GM18498 (cell line): ENCODE measurements around the gene ITPR2.
"Not testable (repeated sequence)": the region's sequence is repeated elsewhere in the genome, so short reads cannot be mapped to it uniquely, and the experiment has no call there.

Experiments used
- ATAC-seq: cut with Tn5 transposase; IDR thresholded peaks from one replicate; pipeline ENCODE4 v1.9.1; 2021; ENCODE audit warnings: mild to moderate bottlenecking, moderate library complexity; ENCODE audit not compliant: unreplicated experiment

The ITPR2 gene

GRCh38 chr12:26636710-26637328, 196.2 kb downstream of the ITPR2 start:
- ATAC-seq, result no peak

GRCh38 chr12:26633591-26634210, 199.3 kb downstream of the ITPR2 start:
- ATAC-seq, result no peak

DNA sequence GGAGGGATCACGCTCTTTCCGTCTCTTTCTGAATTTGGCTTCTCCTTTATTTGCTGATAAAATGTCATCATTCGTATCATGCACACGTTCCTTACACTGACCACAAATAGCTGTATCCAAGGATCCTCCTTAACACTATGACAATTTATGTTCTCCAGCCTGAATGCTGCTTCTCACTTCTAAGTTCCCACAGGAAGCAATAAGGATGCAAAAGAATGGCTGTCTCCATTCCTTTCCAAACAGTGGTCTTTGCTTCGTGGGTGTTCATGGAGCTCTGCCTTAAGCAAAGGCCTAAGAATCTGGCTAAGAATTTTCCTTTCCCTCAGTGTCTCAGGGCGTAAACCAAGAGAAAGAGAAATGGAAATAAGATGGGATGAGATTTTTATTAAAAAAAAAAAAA, 200.2 kb downstream of the ITPR2 start:
- ATAC-seq, result no peak

GRCh38 chr12:26631846-26632245, 201.1 kb downstream of the ITPR2 start:
- ATAC-seq, result no peak

GRCh38 chr12:26630546-26631027, 202.4 kb downstream of the ITPR2 start:
- ATAC-seq, result no peak

GRCh38 chr12:26629864-26630263, 203.1 kb downstream of the ITPR2 start:
- ATAC-seq, result no peak

- no peak for ATAC-seq
These were observed 204.8 kb downstream of the ITPR2 start for GRCh38 chr12:26628234-26628633.

DNA sequence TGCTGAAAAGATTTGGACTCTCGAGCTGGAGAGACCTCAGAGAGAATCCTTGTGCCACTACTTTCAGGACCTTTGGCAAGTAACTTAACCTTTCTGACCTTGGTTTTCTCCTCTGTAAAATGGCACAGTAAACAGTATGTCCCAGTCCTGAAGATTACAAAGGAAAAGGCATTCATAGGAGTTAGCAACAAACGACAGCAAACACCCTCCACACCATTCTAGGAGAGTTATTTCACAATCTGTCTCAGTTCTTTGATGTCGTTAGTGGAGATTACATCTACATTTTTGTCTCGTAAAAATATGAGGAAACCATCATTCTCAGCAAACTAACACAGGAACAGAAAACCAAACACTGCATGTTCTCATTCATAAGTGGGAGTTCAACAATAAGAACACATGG, 205.7 kb downstream of the ITPR2 start:
- no peak for ATAC-seq

DNA sequence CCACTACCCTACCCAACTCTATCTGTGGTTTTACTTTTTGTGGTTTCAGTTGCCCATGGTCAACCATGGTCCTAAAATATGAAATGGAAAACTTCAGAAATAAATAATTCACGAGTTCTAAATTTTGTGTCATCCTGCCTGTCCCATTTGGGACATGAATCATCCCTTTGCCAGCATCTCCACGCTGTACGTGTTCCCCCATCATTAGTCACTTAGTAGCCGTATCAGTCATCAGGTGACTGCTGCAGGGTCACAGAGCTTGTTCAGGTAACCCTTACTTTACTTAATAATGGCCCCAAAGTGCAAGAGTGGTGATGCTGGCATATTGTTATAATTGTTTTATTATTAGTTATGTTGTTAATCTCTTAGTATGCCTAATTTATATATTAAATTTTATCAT, 209.9 kb downstream of the ITPR2 start:
- ATAC-seq, result no peak

DNA sequence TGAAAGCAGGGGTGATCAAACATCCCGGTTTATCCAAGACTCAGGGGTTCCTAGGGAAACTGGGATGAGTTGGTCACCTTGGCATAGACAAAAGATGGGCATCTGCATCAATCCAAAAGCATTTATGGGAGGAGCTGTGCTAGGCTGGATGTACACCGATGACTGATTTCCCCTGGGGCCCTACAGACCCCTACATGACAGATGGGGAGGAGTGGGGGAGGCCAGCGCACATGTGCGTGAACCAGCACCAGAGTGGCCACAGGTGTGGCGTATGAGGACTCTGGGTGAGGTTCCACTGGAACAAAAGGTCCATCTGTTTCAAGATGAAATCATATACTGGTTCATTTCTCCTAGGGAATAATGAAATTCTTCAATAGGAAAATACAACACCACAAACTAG, 210.4 kb downstream of the ITPR2 start:
- ATAC-seq, result no peak

DNA sequence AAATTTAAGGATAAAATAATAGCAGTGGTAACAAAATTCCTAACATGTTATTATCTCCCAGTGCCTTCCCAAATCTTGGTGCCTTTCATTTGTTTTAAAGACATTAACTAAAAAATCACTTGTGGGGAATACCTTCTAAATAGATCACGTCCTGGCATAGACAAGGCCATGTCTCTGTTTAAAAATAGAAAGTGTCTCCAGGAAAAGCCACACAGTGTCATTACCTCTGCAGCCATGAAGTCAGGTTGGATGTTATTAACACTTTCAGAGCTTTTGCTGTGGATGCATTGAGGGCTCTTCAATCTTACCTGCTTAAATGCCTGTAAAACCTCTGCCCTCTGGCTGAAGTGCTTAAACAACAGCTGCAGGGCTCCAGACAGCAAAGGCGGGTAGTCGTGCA, 211.1 kb downstream of the ITPR2 start:
- ATAC-seq, result no peak

DNA sequence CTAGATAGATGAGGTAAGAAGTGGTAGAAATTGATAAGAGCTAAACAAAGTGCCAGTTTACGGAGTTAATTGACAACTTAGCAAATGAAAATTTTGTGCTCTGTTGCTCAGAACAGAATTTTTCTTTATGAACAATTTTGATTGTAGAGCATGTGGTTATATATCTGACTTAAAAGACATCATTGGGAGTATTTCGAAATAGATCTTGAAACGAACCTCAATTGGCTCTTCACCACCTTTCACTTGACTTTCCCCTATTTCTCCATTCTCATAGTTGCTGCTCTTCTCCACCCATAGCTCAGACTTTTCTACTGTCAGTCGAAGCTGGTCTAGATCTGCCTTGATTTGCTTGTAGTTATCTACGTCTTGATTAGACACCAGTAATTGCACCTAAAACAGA, 212.1 kb downstream of the ITPR2 start:
- no peak for ATAC-seq

DNA sequence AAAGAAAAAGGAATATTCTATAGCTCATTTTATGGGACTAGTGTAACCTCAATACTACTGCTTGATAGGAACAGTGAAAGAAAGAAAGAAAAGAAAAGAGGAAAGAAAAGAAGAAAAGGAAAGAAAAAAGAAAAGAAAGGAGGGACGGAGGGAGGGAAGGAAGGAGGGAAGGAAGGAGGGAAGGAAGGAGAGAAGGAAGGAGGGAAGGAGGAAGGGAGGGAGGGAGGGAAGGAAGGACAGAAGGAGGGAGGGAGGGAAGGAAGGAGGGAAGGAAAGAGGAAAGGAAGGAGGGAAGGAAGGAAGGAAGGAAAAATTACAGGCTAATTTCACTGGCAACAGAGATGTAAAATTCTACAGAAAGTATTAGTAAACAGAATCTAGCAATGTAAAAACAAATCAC, 215.5 kb downstream of the ITPR2 start:
- ATAC-seq, result no peak

- no peak for ATAC-seq
These were observed 218.9 kb downstream of the ITPR2 start for GRCh38 chr12:26614011-26614616.

DNA sequence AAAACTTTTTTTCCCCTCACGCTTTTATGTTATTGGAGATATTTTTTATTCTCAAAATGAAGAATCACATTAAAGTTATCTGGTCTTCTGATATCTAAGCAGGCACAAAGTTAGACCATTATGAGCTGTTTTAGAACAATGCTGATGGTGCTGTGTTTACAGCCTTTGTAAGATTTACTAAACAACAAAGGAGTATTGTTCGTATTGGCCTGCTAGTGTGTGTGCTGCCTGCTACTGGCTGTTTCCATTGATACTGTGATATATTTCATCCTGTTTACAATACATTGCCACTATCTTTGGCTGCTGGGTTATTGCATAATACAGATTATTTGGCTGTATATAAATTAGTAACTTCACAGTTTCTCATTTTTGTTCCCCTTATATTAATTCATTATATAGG, 220.8 kb downstream of the ITPR2 start:
- ATAC-seq, result no peak

GRCh38 chr12:26611598-26611997, 221.4 kb downstream of the ITPR2 start:
- ATAC-seq, result no peak

GRCh38 chr12:26610774-26611173, 222.2 kb downstream of the ITPR2 start:
- no peak for ATAC-seq

GRCh38 chr12:26609986-26610385, 223.0 kb downstream of the ITPR2 start:
- ATAC-seq, result no peak

DNA sequence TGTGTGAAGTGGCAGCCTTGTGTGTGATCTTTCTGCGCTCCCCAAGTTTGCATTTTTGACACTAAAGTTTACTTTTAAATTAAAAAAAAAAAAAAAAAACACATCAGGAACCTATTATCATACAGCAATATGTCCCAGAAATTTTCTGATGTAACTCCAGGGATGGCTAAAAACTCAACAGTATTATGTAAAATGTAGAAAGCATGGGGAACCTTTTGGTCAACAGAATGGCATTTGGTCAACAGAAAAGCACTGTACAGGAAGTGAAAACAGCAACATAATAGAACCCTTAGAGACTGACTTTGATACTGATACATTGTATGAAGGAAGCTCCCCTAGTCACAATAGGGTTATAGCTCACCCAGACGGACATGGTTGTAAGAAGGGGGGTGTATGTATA, 224.3 kb downstream of the ITPR2 start:
- no peak for ATAC-seq

DNA sequence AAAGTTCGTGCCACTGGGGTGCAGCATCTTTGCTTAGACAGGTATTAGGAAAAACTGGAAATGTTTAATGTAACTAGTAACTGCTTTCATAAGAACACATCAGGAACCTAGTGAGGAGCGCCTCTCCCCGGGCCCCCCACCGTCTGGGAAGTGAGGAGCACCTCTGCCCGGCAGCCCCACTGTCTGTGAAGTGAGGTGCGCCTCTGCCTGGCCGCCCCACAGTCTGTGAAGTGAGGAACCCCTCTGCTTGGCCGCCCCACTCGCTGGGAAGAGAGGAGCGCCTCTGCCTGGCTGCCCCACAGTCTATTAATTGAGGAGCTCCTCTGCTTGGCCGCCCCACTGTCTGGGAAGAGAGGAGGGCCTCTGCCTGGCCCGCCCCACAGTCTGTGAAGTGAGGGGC, 224.7 kb downstream of the ITPR2 start:
- ATAC-seq, result no peak

GRCh38 chr12:26606911-26607310, 226.1 kb downstream of the ITPR2 start:
- no peak for ATAC-seq

- ATAC-seq, result not testable (repeated sequence)
These were observed 228.2 kb downstream of the ITPR2 start for GRCh38 chr12:26604813-26605212.
